GM23248 (cell line): ENCODE results near the gene FSTL4. TPM values are rescaled to one million over a fixed set of nuclear protein-coding genes. Genes with fewer than 3 reads are reported as not detected.

Experiments
- DNase-seq: peaks from one replicate; pipeline ENCODE4 v3.0.0-alpha.2; 2015
- H2AFZ ChIP-seq: fragments of 200-600 bp; sonication (generic); 2 replicates; pipeline ENCODE4 v1.6.1; 2016; ENCODE audit warnings: antibody characterized with exemption
- H3F3A ChIP-seq: fragments of 200-600 bp; sonication (generic); 2 replicates; pipeline ENCODE4 v1.6.1; 2016; ENCODE audit warnings: mild to moderate bottlenecking, antibody characterized with exemption, mixed run types; ENCODE audit not compliant: insufficient read depth
- H3K27ac ChIP-seq: fragments of 200-600 bp; sonication (generic); 2 replicates; pipeline ENCODE4 v1.5.1; 2016; ENCODE audit warnings: mild to moderate bottlenecking
- H3K27me3 ChIP-seq: fragments of 200-600 bp; sonication (generic); replicated peaks from 2 replicates; pipeline ENCODE4 v1.6.1; 2016; ENCODE audit warnings: mild to moderate bottlenecking; ENCODE audit not compliant: insufficient read depth
- H3K36me3 ChIP-seq: fragments of 200-600 bp; sonication (generic); 2 replicates; pipeline ENCODE4 v1.6.1; 2016; ENCODE audit warnings: low read depth, mild to moderate bottlenecking
- H3K4me1 ChIP-seq: fragments of 200-600 bp; sonication (generic); 2 replicates; pipeline ENCODE4 v1.6.1; 2016; ENCODE audit warnings: mild to moderate bottlenecking; ENCODE audit not compliant: insufficient read depth
- H3K4me2 ChIP-seq: fragments of 200-600 bp; sonication (generic); one replicate; pipeline ENCODE4 v1.6.1; 2016; ENCODE audit warnings: mild to moderate bottlenecking; ENCODE audit not compliant: unreplicated experiment
- H3K4me3 ChIP-seq: fragments of 200-600 bp; sonication (generic); 2 replicates; pipeline ENCODE4 v1.5.1; 2016; ENCODE audit warnings: mild to moderate bottlenecking
- H3K79me2 ChIP-seq: fragments of 200-600 bp; sonication (generic); 2 replicates; pipeline ENCODE4 v1.6.1; 2016; ENCODE audit warnings: mild to moderate bottlenecking; ENCODE audit not compliant: insufficient read depth
- H3K9ac ChIP-seq: fragments of 200-600 bp; sonication (generic); 2 replicates; pipeline ENCODE4 v1.6.1; 2016; ENCODE audit warnings: mild to moderate bottlenecking
- H3K9me2 ChIP-seq: fragments of 200-600 bp; sonication (generic); 2 replicates; pipeline ENCODE4 v1.6.1; 2016; ENCODE audit warnings: mixed run types, mild to moderate bottlenecking, moderate library complexity; ENCODE audit not compliant: insufficient read depth
- H3K9me3 ChIP-seq: fragments of 200-600 bp; sonication (generic); one replicate; pipeline ENCODE4 v1.6.1; 2017; ENCODE audit warnings: low read depth
- H4K20me1 ChIP-seq: fragments of 200-600 bp; sonication (generic); 2 replicates; pipeline ENCODE4 v1.6.0; 2016; ENCODE audit not compliant: insufficient read depth
- EZH2 ChIP-seq: fragments of 200-600 bp; sonication (generic); IDR thresholded peaks from 2 replicates; pipeline ENCODE4 v1.6.1; 2018; ENCODE audit warnings: antibody characterized with exemption, mild to moderate bottlenecking; ENCODE audit not compliant: insufficient read depth, poor library complexity, severe bottlenecking
- EZH2phosphoT487 ChIP-seq: fragments of 200-600 bp; sonication (generic); IDR thresholded peaks from 2 replicates; pipeline ENCODE4 v1.6.1; 2018; ENCODE audit warnings: antibody characterized with exemption, moderate library complexity, mild to moderate bottlenecking, low read depth; ENCODE audit not compliant: insufficient read depth
- WGBS, 2 experiments: methylation state at CpG; one replicate each; pipeline ENCODE4 v1.1.6; 2015 to 2017; ENCODE audit warnings: low lambda C conversion rate in 2 of 2, low coverage in 1 of 2; ENCODE audit errors: missing lambda C conversion rate in 2 of 2; 5-methylcytosine and 5-hydroxymethylcytosine counted together
- in situ Hi-C: fragments of 300-500 bp; cut with MboI; formaldehyde crosslinking; loops from 2 replicates; pipeline ENCODE4 v1.15.0; 2020
- polyA plus RNA-seq: library from polyadenylated mRNA; unstranded; fragments of >200 nt; fragmentation: Nextera tagmentation; extraction: Ambion mirVana; gene quantifications from 2 replicates; pipeline ENCODE4 v1.2.1, GENCODE V29; 2016
- total RNA-seq: library from RNA; depleted of rRNA; stranded (reverse); fragments of >200 nt; shearing (Covaris generic); gene quantifications from 2 replicates; pipeline ENCODE4 v1.2.3, GENCODE V29; 2014

The FSTL4 gene
- total and polyA plus RNA-seq, 2 experiments from 2014 or later, result not detected

DNA sequence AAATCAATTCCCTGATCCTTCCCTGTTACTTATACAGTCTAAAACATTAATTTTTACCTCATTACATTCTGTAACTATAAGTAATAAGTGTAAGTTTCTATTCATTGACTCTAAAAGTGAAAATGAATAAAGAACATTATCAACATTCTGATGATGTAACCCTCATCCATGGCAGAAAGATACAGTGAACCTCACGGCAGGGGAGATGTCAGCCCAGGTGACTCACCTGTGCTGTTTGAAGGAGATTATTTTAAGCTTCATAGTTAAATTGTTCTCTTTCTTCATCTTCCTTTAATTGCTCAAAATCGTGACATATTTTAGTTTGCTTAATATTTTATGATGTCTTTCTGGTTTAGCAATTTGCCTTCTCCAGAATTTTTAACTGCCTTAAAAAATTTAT lies 268.1 kb downstream of the FSTL4 start:
- Histone ChIP-seq H3F3A (no peaks in the 10 kb centered on the region), H3K79me2 (no peaks in the 10 kb centered on the region), H4K20me1 (no peaks in the 10 kb centered on the region), H3K4me2 (no peak overlapping the region), H3K9ac (no peak overlapping the region), H2AFZ (no peak overlapping the region), H3K4me1 (no peaks in the 10 kb centered on the region), H3K9me2 (no peaks in the 10 kb centered on the region), H3K36me3 (no peaks in the 10 kb centered on the region), H3K4me3 (no peak overlapping the region), H3K27ac (no peak overlapping the region), H3K9me3 (no peaks in the 10 kb centered on the region), H3K27me3 (peaks cover 6% of the 10 kb centered on the region)
- 45% methylated on average over 2 of the region's 2 CpGs for WGBS, 2 experiments
- in situ Hi-C loops, result no loop called here
- DNase-seq, result no peak
- no peak for TF ChIP-seq EZH2
- TF ChIP-seq EZH2phosphoT487, result no peak

DNA sequence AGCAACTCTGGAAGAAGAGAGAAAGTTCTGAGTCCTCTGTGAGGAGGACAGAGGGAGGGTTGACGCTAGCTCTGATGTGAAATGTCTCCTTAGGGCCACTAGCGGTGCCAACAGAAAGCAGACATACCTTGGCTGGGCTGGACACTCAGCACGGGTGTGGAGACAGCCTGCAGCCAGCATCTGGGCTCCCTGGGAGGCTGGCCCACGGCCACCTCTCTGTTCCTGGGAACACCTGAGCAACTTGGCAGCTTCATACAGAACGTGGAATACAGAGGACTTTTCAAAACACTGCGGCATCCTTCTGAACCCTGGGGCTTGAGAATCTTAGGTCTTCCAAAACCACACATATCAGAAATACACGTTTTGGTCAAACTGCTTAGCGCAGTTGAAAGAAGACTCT lies 269.1 kb downstream of the FSTL4 start:
- Histone ChIP-seq H3K9me3 (no peaks in the 10 kb centered on the region), H3K4me3 (no peak overlapping the region), H3K27ac (no peak overlapping the region), H4K20me1 (no peaks in the 10 kb centered on the region), H3K4me1 (no peaks in the 10 kb centered on the region), H3K9me2 (no peaks in the 10 kb centered on the region), H3K4me2 (no peak overlapping the region), H3K27me3 (peaks cover 2% of the 10 kb centered on the region), H3K79me2 (no peaks in the 10 kb centered on the region), H2AFZ (no peak overlapping the region), H3K9ac (no peak overlapping the region), H3K36me3 (no peaks in the 10 kb centered on the region), H3F3A (no peaks in the 10 kb centered on the region)
- 61 to 72% methylated on average over 8 of the region's 8 CpGs for WGBS, 2 experiments
- TF ChIP-seq EZH2, result no peak
- TF ChIP-seq EZH2phosphoT487, result no peak
- in situ Hi-C loops, result no loop called here
- no peak for DNase-seq

DNA sequence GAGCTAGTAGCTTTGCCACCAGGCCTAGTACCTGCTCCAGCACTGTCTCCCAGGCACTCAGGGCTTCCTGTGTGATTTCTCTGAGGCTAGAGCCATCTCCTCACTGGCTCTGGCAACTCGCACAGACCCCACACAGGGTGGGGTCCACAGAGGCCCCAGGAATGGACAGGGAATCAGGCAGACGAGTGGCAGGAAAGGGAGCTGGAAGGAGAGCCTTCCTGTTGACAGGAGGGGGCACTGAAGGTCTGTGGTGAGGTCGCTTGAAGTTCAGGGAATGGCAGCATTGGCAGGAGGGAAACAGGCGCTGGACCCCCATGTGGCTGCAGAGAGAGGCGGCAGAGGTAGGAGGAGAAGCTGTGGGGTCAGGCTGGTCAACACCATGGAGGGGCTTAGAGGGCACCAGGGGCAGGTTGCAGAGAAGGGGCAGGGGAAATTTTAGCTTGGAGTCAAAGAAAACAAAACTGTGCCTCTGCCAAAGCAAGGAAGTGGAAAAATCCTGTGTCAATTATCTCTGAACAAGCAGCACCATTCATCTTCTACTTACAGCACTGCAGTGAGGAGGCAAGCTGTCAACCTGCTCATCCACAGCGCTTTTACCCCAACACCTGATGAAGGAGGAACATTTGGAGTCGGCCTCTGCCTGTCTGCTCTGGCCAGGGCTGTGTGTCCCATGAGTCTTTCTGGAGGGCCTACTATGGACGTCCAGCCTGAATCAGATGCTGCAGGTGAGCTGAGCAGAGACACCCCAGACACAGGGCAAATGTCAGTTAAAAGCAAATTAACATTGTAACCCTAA lies 270.2 kb downstream of the FSTL4 start:
- WGBS, 2 experiments, result 42 to 47% methylated on average over 8 of the region's 8 CpGs
- Histone ChIP-seq H3K9me3 (no peaks in the 10 kb centered on the region), H3K36me3 (no peaks in the 10 kb centered on the region), H4K20me1 (no peaks in the 10 kb centered on the region), H3K27ac (no peak overlapping the region), H3K9me2 (no peaks in the 10 kb centered on the region), H3F3A (no peaks in the 10 kb centered on the region), H3K4me1 (no peaks in the 10 kb centered on the region), H3K27me3 (no peaks in the 10 kb centered on the region), H3K4me2 (no peak overlapping the region), H2AFZ (no peak overlapping the region), H3K79me2 (no peaks in the 10 kb centered on the region), H3K9ac (no peak overlapping the region), H3K4me3 (no peak overlapping the region)
- in situ Hi-C loops, result no loop called here
- no peak for TF ChIP-seq EZH2
- no peak for TF ChIP-seq EZH2phosphoT487
- no peak for DNase-seq

DNA sequence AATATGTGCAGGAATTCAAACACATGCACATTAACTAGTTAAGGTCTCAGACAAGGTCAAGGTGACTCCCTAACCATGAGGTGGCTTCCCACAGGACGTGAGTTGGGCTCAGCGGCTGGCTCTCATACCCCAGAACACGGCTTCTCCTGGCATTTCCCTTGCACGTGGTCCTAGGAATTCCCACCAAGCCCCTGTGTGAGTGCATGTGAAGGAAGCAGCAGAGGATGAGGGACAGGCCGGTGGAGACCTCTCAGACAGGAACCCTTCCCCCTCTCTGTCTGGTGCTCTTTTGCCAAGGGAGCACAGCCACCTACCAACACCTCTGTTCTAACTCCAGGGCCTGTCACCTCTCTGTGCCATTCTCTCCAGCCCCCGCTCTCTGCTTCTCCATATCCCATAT lies 271.0 kb downstream of the FSTL4 start:
- H3K79me2 ChIP-seq, result no peaks in the 10 kb centered on the region
- no peak for TF ChIP-seq EZH2
- no peak for TF ChIP-seq EZH2phosphoT487
- no peak overlapping the region for H3K4me2 ChIP-seq
- H3K27me3 ChIP-seq, result no peaks in the 10 kb centered on the region
- H3K4me3 ChIP-seq, result no peak overlapping the region
- H4K20me1 ChIP-seq, result no peaks in the 10 kb centered on the region
- in situ Hi-C loops, result no loop called here
- no peak overlapping the region for H3K9ac ChIP-seq
- WGBS, 2 experiments, result 67 to 70% methylated on average over 5 to 6 of the region's 6 CpGs
- no peaks in the 10 kb centered on the region for H3K9me2 ChIP-seq
- no peak for DNase-seq
- no peak overlapping the region for H3K27ac ChIP-seq
- H3F3A ChIP-seq, result no peaks in the 10 kb centered on the region
- H3K36me3 ChIP-seq, result no peaks in the 10 kb centered on the region
- H2AFZ ChIP-seq, result no peak overlapping the region
- no peaks in the 10 kb centered on the region for H3K9me3 ChIP-seq
- H3K4me1 ChIP-seq, result no peaks in the 10 kb centered on the region

DNA sequence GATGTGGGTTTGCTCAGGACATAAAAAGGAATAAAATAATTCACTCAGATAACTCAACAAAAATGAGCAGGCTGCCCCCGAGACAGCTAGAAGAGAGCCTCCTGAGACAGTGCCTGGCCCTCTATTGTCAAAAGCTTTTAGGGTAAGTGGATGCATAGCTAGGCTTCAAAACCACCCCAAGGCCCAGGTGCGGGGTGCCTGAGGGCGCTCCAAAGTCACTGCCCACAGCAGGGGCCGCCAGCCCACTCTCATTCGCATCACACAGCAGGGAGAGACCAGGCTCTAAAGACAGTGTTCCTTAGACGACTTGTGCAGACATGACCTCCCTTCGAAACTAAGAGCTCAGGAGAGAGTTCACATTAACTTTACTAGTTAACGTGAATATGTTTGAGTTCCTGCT lies 271.5 kb downstream of the FSTL4 start:
- no peaks in the 10 kb centered on the region for H3K4me1 ChIP-seq
- no peaks in the 10 kb centered on the region for H3K79me2 ChIP-seq
- no peaks in the 10 kb centered on the region for H3K9me3 ChIP-seq
- no peak overlapping the region for H2AFZ ChIP-seq
- 71 to 72% methylated on average over 8 of the region's 8 CpGs for WGBS, 2 experiments
- no peak for DNase-seq
- H3F3A ChIP-seq, result no peaks in the 10 kb centered on the region
- no peak overlapping the region for H3K27ac ChIP-seq
- H3K9me2 ChIP-seq, result no peaks in the 10 kb centered on the region
- TF ChIP-seq EZH2phosphoT487 (no peak), EZH2 (no peak)
- H3K4me2 ChIP-seq, result no peak overlapping the region
- H3K9ac ChIP-seq, result no peak overlapping the region
- H4K20me1 ChIP-seq, result no peaks in the 10 kb centered on the region
- H3K27me3 ChIP-seq, result no peaks in the 10 kb centered on the region
- no peaks in the 10 kb centered on the region for H3K36me3 ChIP-seq
- H3K4me3 ChIP-seq, result no peak overlapping the region
- in situ Hi-C loops, result no loop called here
